ENCODE measurements around the gene SFXN2. TPM values are rescaled to one million over a fixed set of nuclear protein-coding genes. Genes with fewer than 3 reads are reported as not detected.

The SFXN2 gene
- total RNA-seq, 2 donors from 2014 or later: 30.5 to 32.9 TPM

DNA sequence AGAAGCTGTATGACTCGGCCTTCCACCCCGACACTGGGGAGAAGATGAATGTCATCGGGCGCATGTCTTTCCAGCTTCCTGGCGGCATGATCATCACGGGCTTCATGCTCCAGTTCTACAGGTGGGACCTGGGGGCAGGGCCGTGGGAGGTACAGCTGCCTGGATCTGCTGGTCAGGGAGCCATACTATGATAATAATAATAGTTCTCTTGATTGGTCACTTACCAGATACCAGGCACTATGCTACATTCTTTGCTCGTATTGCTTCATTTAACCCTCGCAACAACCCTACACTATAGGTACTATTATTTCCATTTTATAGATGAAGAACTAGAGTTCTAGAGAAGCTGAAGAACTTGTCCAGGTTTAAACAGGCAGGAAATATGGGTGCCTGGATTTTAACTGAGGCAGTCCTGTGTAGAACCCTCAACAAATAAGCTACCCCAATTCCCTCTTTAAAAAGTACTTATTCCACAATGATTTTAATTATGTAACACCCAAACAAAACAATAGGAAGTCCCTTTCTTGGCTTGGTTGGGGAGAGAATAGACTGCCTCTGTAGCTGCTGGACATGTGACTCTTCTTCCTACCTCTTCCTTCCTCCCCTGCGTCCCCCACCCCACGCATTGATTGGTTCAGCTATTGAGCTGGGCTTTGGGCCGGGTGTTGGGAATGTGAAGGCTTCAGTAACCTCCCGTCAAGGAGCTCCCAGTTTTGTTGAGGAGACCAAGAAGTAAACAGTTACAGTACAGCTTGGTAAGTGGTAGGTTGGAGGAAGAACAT lies 12.8 kb downstream of the SFXN2 start:
- Histone ChIP-seq H3K9ac (ENCODE audit: extremely low read depth, low read length, poor library complexity, severe bottlenecking) (no peak overlapping the region), H3K36me3 (ENCODE audit: control insufficient read depth, insufficient read depth, low read length) (peaks cover 63% of the 10 kb centered on the region), H3K4me3 (ENCODE audit: low read length) (no peak overlapping the region), H3K4me1 (ENCODE audit: control insufficient read depth, insufficient read depth, low read length) (no peaks in the 10 kb centered on the region), H3K27ac (ENCODE audit: low read depth, low read length) (no peak overlapping the region), H3K9me3 (ENCODE audit: control insufficient read depth, low read length) (no peaks in the 10 kb centered on the region), H3K27me3 (ENCODE audit: control insufficient read depth, insufficient read depth, low read length, poor library complexity, severe bottlenecking) (no peaks in the 10 kb centered on the region)
- no peaks in the 10 kb centered on the region for H3K4me1 Mint-ChIP-seq
- TF ChIP-seq, protein P1, sequence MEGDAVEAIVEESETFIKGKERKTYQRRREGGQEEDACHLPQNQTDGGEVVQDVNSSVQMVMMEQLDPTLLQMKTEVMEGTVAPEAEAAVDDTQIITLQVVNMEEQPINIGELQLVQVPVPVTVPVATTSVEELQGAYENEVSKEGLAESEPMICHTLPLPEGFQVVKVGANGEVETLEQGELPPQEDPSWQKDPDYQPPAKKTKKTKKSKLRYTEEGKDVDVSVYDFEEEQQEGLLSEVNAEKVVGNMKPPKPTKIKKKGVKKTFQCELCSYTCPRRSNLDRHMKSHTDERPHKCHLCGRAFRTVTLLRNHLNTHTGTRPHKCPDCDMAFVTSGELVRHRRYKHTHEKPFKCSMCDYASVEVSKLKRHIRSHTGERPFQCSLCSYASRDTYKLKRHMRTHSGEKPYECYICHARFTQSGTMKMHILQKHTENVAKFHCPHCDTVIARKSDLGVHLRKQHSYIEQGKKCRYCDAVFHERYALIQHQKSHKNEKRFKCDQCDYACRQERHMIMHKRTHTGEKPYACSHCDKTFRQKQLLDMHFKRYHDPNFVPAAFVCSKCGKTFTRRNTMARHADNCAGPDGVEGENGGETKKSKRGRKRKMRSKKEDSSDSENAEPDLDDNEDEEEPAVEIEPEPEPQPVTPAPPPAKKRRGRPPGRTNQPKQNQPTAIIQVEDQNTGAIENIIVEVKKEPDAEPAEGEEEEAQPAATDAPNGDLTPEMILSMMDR (conservative IDR thresholded peaks at IDR 0.05): no peak
- DNase-seq: no peak
- no peak overlapping the region for H3K4me3 Mint-ChIP-seq
- no peak overlapping the region for H3K27ac Mint-ChIP-seq
- H3K36me3 Mint-ChIP-seq (ENCODE audit: low read depth): peaks cover 56% of the 10 kb centered on the region
- H3K9me3 Mint-ChIP-seq: peaks cover 4% of the 10 kb centered on the region
- no peaks in the 10 kb centered on the region for H3K27me3 Mint-ChIP-seq (ENCODE audit: insufficient read depth)
- WGBS, 2 experiments (ENCODE audit: insufficient coverage in 1 of 2, insufficient read length in 1 of 2): 94% methylated on average over 8 to 12 of the region's 13 CpGs

DNA sequence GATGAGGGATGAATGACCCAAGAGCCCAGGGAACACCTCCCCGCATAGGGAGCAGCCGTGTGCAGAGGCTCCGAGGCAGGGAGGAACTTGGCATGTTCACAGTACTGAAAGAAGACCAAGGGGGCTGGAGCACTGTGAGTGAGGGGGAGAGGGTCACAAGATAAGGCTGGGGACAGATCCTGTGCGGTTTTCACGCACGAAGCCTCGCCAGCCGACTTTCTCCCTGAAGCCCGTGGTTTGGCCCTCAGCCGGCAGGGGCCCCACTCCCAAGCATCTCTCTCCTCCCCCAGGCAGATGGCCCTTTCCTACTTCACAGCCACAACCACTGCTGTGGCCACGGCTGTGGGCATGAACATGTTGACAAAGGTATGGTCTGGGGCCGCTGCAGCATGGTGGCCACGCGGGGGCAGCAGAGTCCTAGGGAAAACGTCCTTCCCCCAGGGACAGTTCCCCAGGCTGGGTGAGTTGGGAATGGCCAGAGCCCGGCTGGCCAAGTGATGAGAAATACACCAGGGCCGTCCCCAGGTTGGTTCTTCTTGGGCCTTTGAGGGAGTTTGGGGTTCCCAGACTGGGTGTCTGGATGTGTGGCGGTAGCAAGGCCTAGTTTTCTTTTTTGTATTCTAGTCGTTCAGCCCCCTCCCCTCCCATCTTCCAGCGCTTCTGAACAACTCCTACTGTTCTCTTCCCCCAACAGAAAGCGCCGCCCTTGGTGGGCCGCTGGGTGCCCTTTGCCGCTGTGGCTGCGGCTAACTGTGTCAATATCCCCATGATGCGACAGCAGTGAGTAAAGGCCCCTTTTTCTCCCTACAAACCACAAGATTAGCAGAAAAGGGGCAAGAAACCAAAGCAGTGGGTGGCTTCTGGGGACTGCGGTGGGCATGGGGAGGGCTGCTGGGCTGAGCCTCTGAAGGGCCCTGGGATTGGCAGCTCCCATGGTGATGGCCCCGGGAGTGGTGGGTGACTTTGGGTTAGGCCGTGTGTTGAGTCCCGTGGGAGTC lies 14.9 kb downstream of the SFXN2 start:
- DNase-seq: peak; percentile 96
- Mint-ChIP-seq H3K36me3 (ENCODE audit: low read depth) (peaks cover 65% of the 10 kb centered on the region), H3K9me3 (peaks cover under 1% of the 10 kb centered on the region), H3K4me1 (no peaks in the 10 kb centered on the region), H3K27me3 (ENCODE audit: insufficient read depth) (no peaks in the 10 kb centered on the region), H3K4me3 (no peak overlapping the region), H3K27ac (peak overlapping the region; percentile 82)
- H3K9ac ChIP-seq (ENCODE audit: extremely low read depth, low read length, poor library complexity, severe bottlenecking): no peak overlapping the region
- H3K27ac ChIP-seq (ENCODE audit: low read depth, low read length): no peak overlapping the region
- H3K27me3 ChIP-seq (ENCODE audit: control insufficient read depth, insufficient read depth, low read length, poor library complexity, severe bottlenecking): no peaks in the 10 kb centered on the region
- no peak overlapping the region for H3K4me3 ChIP-seq (ENCODE audit: low read length)
- H3K4me1 ChIP-seq (ENCODE audit: control insufficient read depth, insufficient read depth, low read length): no peaks in the 10 kb centered on the region
- H3K9me3 ChIP-seq (ENCODE audit: control insufficient read depth, low read length): no peaks in the 10 kb centered on the region
- TF ChIP-seq, protein P1 (conservative IDR thresholded peaks at IDR 0.05): peak; percentile 95
- peaks cover 68% of the 10 kb centered on the region for H3K36me3 ChIP-seq (ENCODE audit: control insufficient read depth, insufficient read depth, low read length)
- WGBS, 2 experiments (ENCODE audit: insufficient coverage in 1 of 2, insufficient read length in 1 of 2): 73 to 74% methylated on average over 15 to 30 of the region's 30 CpGs

DNA sequence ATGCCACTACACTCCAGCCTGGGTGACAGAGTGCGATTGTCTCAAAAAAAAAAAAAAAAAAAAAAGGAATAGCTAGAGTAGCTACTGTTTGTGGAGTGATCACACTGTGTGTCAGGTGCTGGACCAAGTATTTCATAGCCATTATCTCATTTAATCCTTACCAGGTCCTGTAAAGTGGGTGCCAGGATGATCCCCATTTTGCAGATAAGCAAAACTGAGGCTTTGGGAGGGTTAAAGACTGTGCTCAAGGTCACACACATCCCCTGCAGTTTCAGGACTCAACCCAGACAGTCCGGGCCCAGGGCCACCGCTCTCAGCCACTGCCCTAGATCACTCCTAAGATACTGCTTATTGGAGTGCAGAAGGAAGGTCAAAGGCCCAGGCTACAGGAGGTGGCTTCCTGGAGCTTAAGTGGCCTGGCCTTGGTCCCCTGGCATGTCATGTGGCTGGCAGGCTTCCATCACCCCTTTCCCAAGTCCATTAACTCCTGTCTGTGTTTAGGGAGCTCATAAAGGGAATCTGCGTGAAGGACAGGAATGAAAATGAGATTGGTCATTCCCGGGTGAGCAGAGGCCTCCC lies 16.9 kb downstream of the SFXN2 start:
- no peaks in the 10 kb centered on the region for H3K9me3 Mint-ChIP-seq
- H3K27ac Mint-ChIP-seq: no peak overlapping the region
- 96 to 100% methylated on average over 2 to 4 of the region's 5 CpGs for WGBS, 2 experiments (ENCODE audit: insufficient coverage in 1 of 2, insufficient read length in 1 of 2)
- no peaks in the 10 kb centered on the region for H3K27me3 Mint-ChIP-seq (ENCODE audit: insufficient read depth)
- Histone ChIP-seq H3K36me3 (ENCODE audit: control insufficient read depth, insufficient read depth, low read length) (peaks cover 67% of the 10 kb centered on the region), H3K4me3 (ENCODE audit: low read length) (no peak overlapping the region), H3K4me1 (ENCODE audit: control insufficient read depth, insufficient read depth, low read length) (no peaks in the 10 kb centered on the region), H3K27ac (ENCODE audit: low read depth, low read length) (no peak overlapping the region), H3K9me3 (ENCODE audit: control insufficient read depth, low read length) (no peaks in the 10 kb centered on the region), H3K27me3 (ENCODE audit: control insufficient read depth, insufficient read depth, low read length, poor library complexity, severe bottlenecking) (no peaks in the 10 kb centered on the region), H3K9ac (ENCODE audit: extremely low read depth, low read length, poor library complexity, severe bottlenecking) (no peak overlapping the region)
- H3K4me1 Mint-ChIP-seq: no peaks in the 10 kb centered on the region
- TF ChIP-seq, protein P1 (conservative IDR thresholded peaks at IDR 0.05): no peak
- H3K4me3 Mint-ChIP-seq: no peak overlapping the region
- H3K36me3 Mint-ChIP-seq (ENCODE audit: low read depth): peaks cover 66% of the 10 kb centered on the region
- no peak for DNase-seq

All from endodermal cell (in vitro differentiated cells).